Neuron (in vitro differentiated cells): ENCODE results near the gene PAPPA2.

Experiments used
- H2AFZ ChIP-seq: one replicate; pipeline ENCODE4 v1.6.1; 2013; ENCODE audit warnings: low read depth, mild to moderate bottlenecking, inconsistent platforms, low read length, moderate library complexity
- H3K27me3 ChIP-seq: one replicate; pipeline ENCODE4 v1.6.1; 2013; ENCODE audit warnings: low read length; ENCODE audit not compliant: insufficient read depth
- H3K36me3 ChIP-seq: one replicate; pipeline ENCODE4 v1.6.1; 2013; ENCODE audit warnings: low read length; ENCODE audit not compliant: insufficient read depth
- H3K4me1 ChIP-seq: one replicate; pipeline ENCODE4 v1.6.1; 2013; ENCODE audit warnings: low read length; ENCODE audit not compliant: insufficient read depth
- H3K4me3 ChIP-seq: 2 replicates; pipeline ENCODE4 v1.5.1; 2013; ENCODE audit warnings: mild to moderate bottlenecking, low read length, moderate library complexity
- H3K9me3 ChIP-seq: one replicate; pipeline ENCODE4 v1.6.1; 2013; ENCODE audit warnings: low read length

The PAPPA2 gene

GRCh38 chr1:176669782-176670181 is 206.8 kb downstream of the PAPPA2 start:
- Histone ChIP-seq H2AFZ (no peak overlapping the region), H3K27me3 (no peaks in the 10 kb centered on the region), H3K9me3 (no peaks in the 10 kb centered on the region), H3K4me1 (no peaks in the 10 kb centered on the region), H3K4me3 (no peak overlapping the region), H3K36me3 (no peaks in the 10 kb centered on the region)

DNA sequence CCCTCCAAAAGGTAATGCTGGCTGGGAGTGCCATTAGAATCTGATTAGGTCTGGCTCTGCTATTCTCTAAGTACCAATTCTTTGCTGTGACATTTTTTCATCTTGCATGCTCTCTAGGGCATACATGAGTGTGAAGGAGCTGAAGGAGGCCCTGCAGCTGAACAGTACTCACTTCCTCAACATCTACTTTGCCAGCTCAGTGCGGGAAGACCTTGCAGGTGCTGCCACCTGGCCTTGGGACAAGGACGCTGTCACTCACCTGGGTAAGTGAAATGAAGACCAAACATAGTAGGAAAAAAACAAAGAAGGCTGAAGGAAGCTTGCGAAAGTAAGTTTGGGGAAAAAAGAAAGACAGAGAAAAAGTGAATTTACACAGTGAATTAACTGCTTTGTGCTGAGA is 207.9 kb downstream of the PAPPA2 start:
- no peaks in the 10 kb centered on the region for H3K36me3 ChIP-seq
- H2AFZ ChIP-seq: no peak overlapping the region
- no peak overlapping the region for H3K4me3 ChIP-seq
- no peaks in the 10 kb centered on the region for H3K4me1 ChIP-seq
- H3K27me3 ChIP-seq: no peaks in the 10 kb centered on the region
- H3K9me3 ChIP-seq: no peaks in the 10 kb centered on the region

DNA sequence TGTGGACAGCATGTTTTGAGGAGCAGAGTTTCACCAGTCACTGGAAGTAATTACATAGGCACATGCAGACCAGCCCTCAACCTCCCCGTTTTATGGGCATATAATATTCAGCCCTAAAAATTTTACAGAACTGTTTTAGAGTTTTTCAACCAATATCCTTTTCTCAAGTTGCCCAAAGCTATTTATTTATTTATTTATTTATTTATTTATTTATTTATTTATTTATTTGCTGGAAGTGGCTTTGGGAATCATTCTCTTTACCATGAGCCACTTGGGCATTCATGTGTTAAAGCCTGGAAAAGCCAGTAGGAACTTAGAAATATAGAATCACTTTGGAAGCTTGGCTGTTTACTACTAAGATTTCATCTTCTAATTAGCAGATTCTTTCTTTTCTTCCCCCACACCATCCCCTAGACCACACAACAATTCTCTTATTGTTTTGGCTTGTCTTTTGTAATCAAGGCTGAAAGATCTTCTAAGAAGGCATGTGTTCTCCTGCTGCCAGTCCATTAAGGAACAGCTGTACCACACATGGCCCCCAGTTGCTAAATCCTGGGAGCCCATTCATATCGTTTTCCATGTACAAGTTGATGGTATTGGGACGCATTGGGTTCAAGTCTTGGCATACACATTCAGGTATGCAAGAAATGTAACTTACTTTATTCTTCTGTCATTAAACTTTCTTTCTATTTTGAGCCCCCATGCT is 220.0 kb downstream of the PAPPA2 start:
- H3K4me3 ChIP-seq: no peak overlapping the region
- no peaks in the 10 kb centered on the region for H3K27me3 ChIP-seq
- no peaks in the 10 kb centered on the region for H3K9me3 ChIP-seq
- H2AFZ ChIP-seq: no peak overlapping the region
- no peaks in the 10 kb centered on the region for H3K36me3 ChIP-seq
- H3K4me1 ChIP-seq: no peaks in the 10 kb centered on the region

- H2AFZ ChIP-seq: no peak overlapping the region
Measured at GRCh38 chr1:176691251-176692228, 228.6 kb downstream of the PAPPA2 start.

GRCh38 chr1:176692431-176692830 is 229.5 kb downstream of the PAPPA2 start:
- H3K27me3 ChIP-seq: no peaks in the 10 kb centered on the region
- H3K4me3 ChIP-seq: no peak overlapping the region
- no peaks in the 10 kb centered on the region for H3K9me3 ChIP-seq
- H3K36me3 ChIP-seq: no peaks in the 10 kb centered on the region
- H2AFZ ChIP-seq: no peak overlapping the region
- H3K4me1 ChIP-seq: no peaks in the 10 kb centered on the region

More at GRCh38 chr1:176691251-176692228, 228.6 kb downstream of the PAPPA2 start:
- no peak overlapping the region for H3K4me3 ChIP-seq
- no peaks in the 10 kb centered on the region for H3K9me3 ChIP-seq
- H3K27me3 ChIP-seq: no peaks in the 10 kb centered on the region
- no peaks in the 10 kb centered on the region for H3K4me1 ChIP-seq
- no peaks in the 10 kb centered on the region for H3K36me3 ChIP-seq

DNA sequence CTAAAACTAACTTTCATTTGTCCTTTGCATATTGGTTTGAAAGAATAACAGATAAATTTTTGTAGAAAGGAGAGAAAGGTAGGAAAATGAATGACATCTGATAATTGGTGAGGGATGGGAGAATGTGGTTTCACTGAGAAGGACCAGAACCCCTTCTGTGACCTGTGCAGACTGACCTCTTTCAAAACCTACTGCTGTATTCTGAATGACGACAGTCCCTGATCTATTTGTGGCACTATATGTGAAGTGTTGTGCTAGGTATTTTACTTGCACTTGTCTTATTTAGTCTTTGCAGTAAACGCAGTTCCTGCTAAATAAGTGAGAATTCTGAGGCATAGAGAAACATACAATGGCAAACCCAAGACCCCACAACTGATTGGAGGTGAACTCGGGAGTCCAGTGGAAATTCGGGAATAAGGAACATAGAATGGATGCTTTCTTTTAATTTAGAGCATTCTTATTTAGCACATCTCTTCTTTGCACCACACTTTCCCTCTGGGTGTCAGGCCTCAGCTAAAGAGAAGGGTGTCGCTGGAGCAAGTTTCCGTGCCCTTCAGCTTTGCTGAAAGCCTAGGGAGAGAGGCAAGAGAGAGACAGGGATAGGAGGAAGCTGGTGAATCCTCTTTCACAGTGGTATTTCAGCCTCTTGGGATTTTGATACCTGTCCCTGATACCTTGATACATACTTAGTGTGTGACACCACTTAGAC is 230.2 kb downstream of the PAPPA2 start:
- Histone ChIP-seq H3K4me3 (no peak overlapping the region), H2AFZ (no peak overlapping the region), H3K4me1 (no peaks in the 10 kb centered on the region), H3K9me3 (no peaks in the 10 kb centered on the region), H3K27me3 (no peaks in the 10 kb centered on the region), H3K36me3 (no peaks in the 10 kb centered on the region)

DNA sequence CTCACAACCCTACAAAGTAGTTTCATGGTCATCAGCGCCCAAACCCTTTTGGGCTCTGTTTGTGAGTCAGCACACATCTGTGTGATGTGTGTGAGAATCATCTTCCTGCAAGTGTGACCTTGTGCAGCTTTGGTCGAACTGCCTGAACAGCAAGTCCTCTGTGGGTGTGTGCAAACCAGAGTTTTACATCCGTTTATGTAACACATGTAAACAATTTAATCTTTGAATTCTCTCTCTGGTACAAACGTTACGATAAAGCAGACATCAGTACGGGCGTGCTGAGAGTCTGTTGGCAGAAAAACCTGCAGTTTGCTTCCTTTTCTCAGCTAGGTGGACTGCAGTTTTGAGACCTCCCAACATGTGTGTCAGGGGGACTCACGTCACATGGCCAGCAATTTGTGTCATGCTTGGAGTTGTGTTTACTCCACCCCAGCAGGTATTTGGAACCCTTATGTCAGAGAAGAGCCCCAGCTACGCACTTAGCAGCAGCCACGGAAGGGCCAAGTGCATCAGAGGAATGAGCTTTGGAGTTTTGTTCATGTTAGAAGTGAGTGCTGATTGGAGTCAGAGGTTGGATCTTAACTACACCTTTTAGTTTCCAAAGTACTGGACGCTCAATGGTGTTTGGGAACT is 230.8 kb downstream of the PAPPA2 start:
- Histone ChIP-seq H3K27me3 (no peaks in the 10 kb centered on the region), H3K36me3 (no peaks in the 10 kb centered on the region)

DNA sequence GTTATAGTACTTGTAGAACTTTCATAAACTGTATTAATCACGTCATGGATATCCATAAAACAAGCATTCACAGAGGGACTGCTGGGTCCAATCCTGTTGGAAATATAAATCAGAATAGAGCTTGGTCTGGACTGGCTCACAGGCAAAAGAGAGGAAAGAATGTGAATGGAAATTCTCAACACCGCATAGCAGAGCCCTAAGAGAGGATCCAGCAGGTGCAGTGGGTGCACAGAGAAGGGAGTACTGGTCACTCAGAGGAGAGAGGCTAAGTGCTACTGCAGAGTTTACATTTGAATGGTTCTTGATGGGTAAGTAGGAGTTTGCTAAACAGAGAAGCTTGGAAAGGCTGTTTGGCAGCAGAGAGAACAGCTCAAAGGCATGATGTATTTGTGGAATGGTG is 231.7 kb downstream of the PAPPA2 start:
- no peaks in the 10 kb centered on the region for H3K9me3 ChIP-seq
- H3K4me1 ChIP-seq: no peaks in the 10 kb centered on the region
- no peaks in the 10 kb centered on the region for H3K27me3 ChIP-seq
- H3K4me3 ChIP-seq: no peak overlapping the region
- no peaks in the 10 kb centered on the region for H3K36me3 ChIP-seq
- H2AFZ ChIP-seq: no peak overlapping the region

More for the DNA sequence above, 230.8 kb downstream of the PAPPA2 start:
- H3K9me3 ChIP-seq: no peaks in the 10 kb centered on the region
- H2AFZ ChIP-seq: no peak overlapping the region
- H3K4me1 ChIP-seq: no peaks in the 10 kb centered on the region
- no peak overlapping the region for H3K4me3 ChIP-seq

GRCh38 chr1:176696109-176696508 is 233.1 kb downstream of the PAPPA2 start:
- Histone ChIP-seq H3K9me3 (no peaks in the 10 kb centered on the region), H2AFZ (no peak overlapping the region), H3K4me3 (no peak overlapping the region), H3K27me3 (no peaks in the 10 kb centered on the region), H3K4me1 (no peaks in the 10 kb centered on the region), H3K36me3 (no peaks in the 10 kb centered on the region)

DNA sequence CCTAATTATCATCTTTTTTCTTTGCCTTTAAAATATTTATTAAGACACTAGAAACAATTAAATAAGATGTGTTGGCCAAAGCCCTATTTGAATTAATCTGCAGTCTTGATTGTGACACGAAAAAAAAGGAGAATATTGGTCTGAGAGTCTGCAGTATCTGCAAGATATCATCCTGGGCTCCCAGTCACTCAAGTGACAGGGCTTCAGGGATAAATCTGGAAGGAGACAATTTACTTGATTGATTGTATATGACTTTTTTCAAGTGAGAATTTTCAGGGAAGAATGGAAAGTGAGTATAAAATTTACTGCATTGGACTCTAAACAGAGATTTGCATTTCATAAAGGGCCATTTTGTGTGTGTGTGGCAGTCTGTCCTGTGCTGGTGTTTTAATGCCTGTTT is 233.7 kb downstream of the PAPPA2 start:
- H3K27me3 ChIP-seq: no peaks in the 10 kb centered on the region
- no peaks in the 10 kb centered on the region for H3K36me3 ChIP-seq
- no peaks in the 10 kb centered on the region for H3K4me1 ChIP-seq
- no peak overlapping the region for H2AFZ ChIP-seq
- H3K9me3 ChIP-seq: no peaks in the 10 kb centered on the region
- no peak overlapping the region for H3K4me3 ChIP-seq

DNA sequence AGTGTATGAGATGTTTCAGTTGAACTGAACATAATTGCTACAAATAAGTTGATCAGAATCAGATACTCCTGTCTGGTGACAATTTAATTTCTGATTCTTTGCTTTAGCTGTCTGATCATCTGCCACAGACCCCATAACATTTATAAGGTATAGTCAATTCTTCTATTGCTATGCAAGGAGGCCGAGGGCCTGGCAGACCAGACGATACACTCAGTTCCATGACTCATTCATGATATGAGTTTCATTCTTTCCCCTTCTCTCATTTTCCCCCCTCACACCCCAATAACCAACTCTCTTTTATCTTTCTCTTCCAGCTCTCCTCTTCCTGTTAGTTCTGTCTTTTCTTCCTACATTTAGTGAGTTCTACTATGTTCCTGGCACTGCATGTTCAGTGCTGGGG is 236.8 kb downstream of the PAPPA2 start:
- H3K27me3 ChIP-seq: no peaks in the 10 kb centered on the region

GRCh38 chr1:176701151-176701866 is 238.3 kb downstream of the PAPPA2 start:
- Histone ChIP-seq H3K36me3 (no peaks in the 10 kb centered on the region), H3K27me3 (no peaks in the 10 kb centered on the region), H2AFZ (no peak overlapping the region), H3K4me3 (no peak overlapping the region), H3K4me1 (no peaks in the 10 kb centered on the region), H3K9me3 (no peaks in the 10 kb centered on the region)

More for the DNA sequence above, 236.8 kb downstream of the PAPPA2 start:
- H2AFZ ChIP-seq: no peak overlapping the region
- H3K9me3 ChIP-seq: no peaks in the 10 kb centered on the region
- H3K36me3 ChIP-seq: no peaks in the 10 kb centered on the region
- H3K4me3 ChIP-seq: no peak overlapping the region
- H3K4me1 ChIP-seq: no peaks in the 10 kb centered on the region
